Neural progenitor cell (in vitro differentiated cells): Measurements from ENCODE around the gene HRCT1. TPM values are rescaled to one million over a fixed set of nuclear protein-coding genes. Genes with fewer than 3 reads are reported as not detected.

Experiments
- DNase-seq: peaks from one replicate; pipeline ENCODE4 v3.0.0-alpha.2; 2016; ENCODE audit warnings: low spot score
- H2AFZ ChIP-seq: fragments of 200-600 bp; sonication (generic); replicated peaks from 2 replicates; pipeline ENCODE4 v1.6.1; 2016; ENCODE audit warnings: antibody characterized with exemption
- H3F3A ChIP-seq: fragments of 200-600 bp; sonication (generic); 2 replicates; pipeline ENCODE4 v1.6.1; 2016; ENCODE audit warnings: antibody characterized with exemption, low read depth
- H3K27ac ChIP-seq: fragments of 200-600 bp; sonication (generic); 2 replicates; pipeline ENCODE4 v1.5.1; 2016; ENCODE audit warnings: mild to moderate bottlenecking
- H3K27me3 ChIP-seq: fragments of 200-600 bp; sonication (generic); 2 replicates; pipeline ENCODE4 v1.6.1; 2016; ENCODE audit warnings: mild to moderate bottlenecking, moderate library complexity
- H3K36me3 ChIP-seq: fragments of 200-600 bp; sonication (generic); 2 replicates; pipeline ENCODE4 v1.5.1; 2016
- H3K4me1 ChIP-seq: fragments of 200-600 bp; sonication (generic); 2 replicates; pipeline ENCODE4 v1.6.1; 2016; ENCODE audit warnings: mixed run types
- H3K4me2 ChIP-seq: fragments of 200-600 bp; sonication (generic); 2 replicates; pipeline ENCODE4 v1.6.1; 2016
- H3K4me3 ChIP-seq: fragments of 200-600 bp; sonication (generic); 2 replicates; pipeline ENCODE4 v1.5.1; 2016
- H3K79me2 ChIP-seq: fragments of 200-600 bp; sonication (generic); 2 replicates; pipeline ENCODE4 v1.6.1; 2016; ENCODE audit warnings: low read depth
- H3K9ac ChIP-seq: fragments of 200-600 bp; sonication (generic); 2 replicates; pipeline ENCODE4 v1.6.1; 2016
- H3K9me3 ChIP-seq: fragments of 200-600 bp; sonication (generic); 2 replicates; pipeline ENCODE4 v1.5.1; 2016; ENCODE audit warnings: low read depth
- H4K20me1 ChIP-seq: fragments of 200-600 bp; sonication (generic); 2 replicates; pipeline ENCODE4 v1.6.1; 2016; ENCODE audit warnings: low read depth
- H3K27ac Mint-ChIP-seq: 3 replicates; pipeline ENCODE4 v1.8.0; 2021; ENCODE audit warnings: mixed read lengths
- H3K27me3 Mint-ChIP-seq: 2 replicates; pipeline ENCODE4 v1.8.0; 2022; ENCODE audit warnings: low read depth, mild to moderate bottlenecking, inconsistent platforms, moderate library complexity, mixed read lengths; ENCODE audit not compliant: insufficient read depth
- H3K36me3 Mint-ChIP-seq: 3 replicates; pipeline ENCODE4 v1.8.0; 2021; ENCODE audit warnings: mixed read lengths
- H3K4me1 Mint-ChIP-seq: 3 replicates; pipeline ENCODE4 v1.8.0; 2021; ENCODE audit warnings: mixed read lengths
- H3K4me3 Mint-ChIP-seq: 3 replicates; pipeline ENCODE4 v1.8.0; 2021; ENCODE audit warnings: mild to moderate bottlenecking, moderate library complexity, mixed read lengths
- H3K9me3 Mint-ChIP-seq: 3 replicates; pipeline ENCODE4 v1.8.0; 2020; ENCODE audit warnings: mixed read lengths
- EZH2 ChIP-seq: fragments of 200-600 bp; sonication (generic); IDR thresholded peaks from 2 replicates; pipeline ENCODE4 v1.6.1; 2017; ENCODE audit warnings: antibody characterized with exemption, mild to moderate bottlenecking, moderate library complexity
- EZH2phosphoT487 ChIP-seq: fragments of 200-600 bp; sonication (generic); IDR thresholded peaks from 2 replicates; pipeline ENCODE4 v1.6.1; 2017; ENCODE audit warnings: antibody characterized with exemption
- total RNA-seq: library from RNA; depleted of rRNA; stranded (reverse); fragments of >200 nt; gene quantifications from 2 replicates; pipeline ENCODE4 v1.2.3, GENCODE V29; 2015; ENCODE audit warnings: low replicate concordance
- TF ChIP-seq, protein P1 (sequence below): fragments of 200-600 bp; sonication (generic); IDR thresholded peaks from 2 replicates; pipeline ENCODE4 v1.5.1; 2017; ENCODE audit warnings: antibody characterized with exemption, mild to moderate bottlenecking

Gene HRCT1
- total RNA-seq, 1 donor from 2014 or later = not detected

DNA sequence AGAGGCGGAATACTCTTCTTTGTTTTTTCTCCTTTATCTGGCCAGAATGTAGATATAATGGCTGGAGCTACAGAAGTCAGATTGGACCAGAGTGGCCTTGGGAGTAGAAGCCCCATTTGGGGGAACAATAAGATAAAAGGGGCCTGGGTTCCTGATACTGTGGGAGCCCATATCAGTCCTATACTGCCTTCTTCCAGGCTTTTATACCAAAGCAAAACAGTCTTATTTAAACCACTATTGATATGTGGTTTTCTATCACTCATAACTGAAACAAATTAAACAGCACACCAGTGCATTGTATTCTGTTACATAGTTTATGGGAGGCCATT, 17.6 kb downstream of the HRCT1 start:
- Histone ChIP-seq H3K9ac (no peak overlapping the region), H3K79me2 (no peaks in the 10 kb centered on the region), H4K20me1 (no peaks in the 10 kb centered on the region), H2AFZ (no peak overlapping the region), H3F3A (no peaks in the 10 kb centered on the region), H3K27me3 (no peaks in the 10 kb centered on the region), H3K4me2 (no peak overlapping the region), H3K27ac (no peak overlapping the region), H3K4me3 (no peak overlapping the region), H3K4me1 (no peaks in the 10 kb centered on the region), H3K9me3 (no peaks in the 10 kb centered on the region), H3K36me3 (no peaks in the 10 kb centered on the region)
- Mint-ChIP-seq H3K27ac (no peak overlapping the region), H3K27me3 (peaks cover 2% of the 10 kb centered on the region), H3K9me3 (no peaks in the 10 kb centered on the region), H3K36me3 (no peaks in the 10 kb centered on the region), H3K4me3 (no peak overlapping the region), H3K4me1 (peaks cover 11% of the 10 kb centered on the region)
- DNase-seq = no peak
- TF ChIP-seq, protein P1, sequence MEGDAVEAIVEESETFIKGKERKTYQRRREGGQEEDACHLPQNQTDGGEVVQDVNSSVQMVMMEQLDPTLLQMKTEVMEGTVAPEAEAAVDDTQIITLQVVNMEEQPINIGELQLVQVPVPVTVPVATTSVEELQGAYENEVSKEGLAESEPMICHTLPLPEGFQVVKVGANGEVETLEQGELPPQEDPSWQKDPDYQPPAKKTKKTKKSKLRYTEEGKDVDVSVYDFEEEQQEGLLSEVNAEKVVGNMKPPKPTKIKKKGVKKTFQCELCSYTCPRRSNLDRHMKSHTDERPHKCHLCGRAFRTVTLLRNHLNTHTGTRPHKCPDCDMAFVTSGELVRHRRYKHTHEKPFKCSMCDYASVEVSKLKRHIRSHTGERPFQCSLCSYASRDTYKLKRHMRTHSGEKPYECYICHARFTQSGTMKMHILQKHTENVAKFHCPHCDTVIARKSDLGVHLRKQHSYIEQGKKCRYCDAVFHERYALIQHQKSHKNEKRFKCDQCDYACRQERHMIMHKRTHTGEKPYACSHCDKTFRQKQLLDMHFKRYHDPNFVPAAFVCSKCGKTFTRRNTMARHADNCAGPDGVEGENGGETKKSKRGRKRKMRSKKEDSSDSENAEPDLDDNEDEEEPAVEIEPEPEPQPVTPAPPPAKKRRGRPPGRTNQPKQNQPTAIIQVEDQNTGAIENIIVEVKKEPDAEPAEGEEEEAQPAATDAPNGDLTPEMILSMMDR = no peak
- TF ChIP-seq EZH2 = no peak
- no peak for TF ChIP-seq EZH2phosphoT487

DNA sequence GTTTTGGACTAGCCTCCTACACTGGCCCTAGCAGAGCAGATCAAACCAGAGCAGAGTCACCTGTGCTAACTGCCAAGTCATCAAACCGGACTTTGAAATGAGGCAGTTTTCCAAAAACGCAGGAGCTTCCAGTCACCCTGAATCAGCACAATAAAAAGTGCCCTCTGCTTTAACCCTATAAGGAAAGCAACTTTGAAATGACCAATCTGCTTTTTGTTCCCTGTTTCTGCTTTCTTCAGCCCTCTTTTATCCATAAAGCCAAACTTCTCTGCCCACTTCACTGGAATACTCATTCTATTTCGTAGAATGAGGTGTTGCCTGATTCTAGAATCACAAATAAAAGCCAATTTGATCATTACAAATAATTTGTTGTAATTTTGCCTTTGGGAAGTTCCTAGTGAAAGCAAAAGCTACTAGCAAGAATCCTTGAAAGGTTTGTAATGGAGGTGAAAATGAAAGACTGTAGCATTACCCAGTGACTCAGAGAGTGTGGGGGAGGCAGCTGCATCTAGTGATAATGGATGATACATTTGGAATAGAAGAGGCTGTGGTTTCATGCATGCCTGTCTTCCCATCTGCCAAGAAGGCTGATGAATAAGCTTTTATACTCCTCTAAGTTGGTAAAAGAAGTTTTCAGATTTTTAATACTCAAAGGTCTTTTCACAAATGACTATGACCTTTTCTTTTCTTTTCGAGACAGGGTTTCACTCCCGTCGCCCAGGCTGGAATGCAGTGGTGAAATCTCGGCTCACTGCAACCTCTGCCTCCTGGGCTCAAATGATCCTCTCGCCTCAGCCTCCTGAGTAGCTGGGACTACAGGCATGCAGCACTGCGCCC, 18.1 kb downstream of the HRCT1 start:
- TF ChIP-seq EZH2phosphoT487 (no peak), EZH2 (no peak)
- TF ChIP-seq, protein P1 = no peak
- Mint-ChIP-seq H3K4me1 (peaks cover 11% of the 10 kb centered on the region), H3K4me3 (no peak overlapping the region), H3K27ac (no peak overlapping the region), H3K36me3 (no peaks in the 10 kb centered on the region), H3K27me3 (peaks cover 2% of the 10 kb centered on the region), H3K9me3 (no peaks in the 10 kb centered on the region)
- Histone ChIP-seq H3K9ac (no peak overlapping the region), H2AFZ (no peak overlapping the region), H3K27me3 (no peaks in the 10 kb centered on the region), H4K20me1 (no peaks in the 10 kb centered on the region), H3K4me3 (no peak overlapping the region), H3K4me2 (no peak overlapping the region), H3K79me2 (no peaks in the 10 kb centered on the region), H3K36me3 (no peaks in the 10 kb centered on the region), H3K9me3 (no peaks in the 10 kb centered on the region), H3K27ac (no peak overlapping the region), H3K4me1 (no peaks in the 10 kb centered on the region), H3F3A (no peaks in the 10 kb centered on the region)
- no peak for DNase-seq

DNA sequence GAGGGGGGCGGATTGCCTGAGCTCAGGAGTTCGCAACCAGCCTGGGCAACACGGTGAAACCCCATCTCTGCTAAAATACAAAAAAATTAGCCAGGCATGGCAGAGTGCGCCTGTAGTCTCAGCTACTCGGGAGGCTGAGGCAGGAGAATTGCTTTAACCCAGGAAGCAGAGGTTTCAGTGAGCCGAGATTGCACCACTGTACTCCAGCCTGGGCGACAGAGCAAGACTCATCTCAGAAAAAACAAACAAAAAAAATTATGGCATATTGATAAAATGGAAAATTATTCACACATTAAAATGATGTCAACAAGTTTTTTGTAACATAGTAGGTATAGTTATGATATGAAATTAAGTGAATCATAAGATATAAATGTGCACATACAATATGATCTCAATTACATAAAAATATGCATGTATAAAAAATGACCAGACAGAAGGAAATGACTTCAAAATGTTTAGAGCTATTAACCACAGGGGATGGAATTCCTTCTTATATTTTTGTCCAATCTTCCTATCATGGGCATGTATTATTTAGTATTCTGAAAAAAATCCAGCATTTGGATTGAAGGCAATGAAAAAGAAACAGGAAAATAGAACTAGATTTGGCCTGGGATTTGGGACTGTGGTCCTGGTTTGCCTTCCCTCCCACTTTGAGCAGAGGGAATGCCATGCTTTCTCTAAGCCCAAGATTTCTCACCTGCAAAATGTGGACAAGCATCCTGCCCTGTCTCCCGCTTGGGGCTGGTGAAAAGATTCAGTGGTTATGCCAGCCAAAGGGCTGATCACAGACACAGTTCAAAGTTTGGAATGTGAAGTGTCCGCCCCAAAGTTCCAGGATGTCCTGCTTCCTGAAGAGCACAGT, 22.8 kb downstream of the HRCT1 start:
- no peaks in the 10 kb centered on the region for H3K79me2 ChIP-seq
- DNase-seq = no peak
- no peaks in the 10 kb centered on the region for H3K4me1 ChIP-seq
- H2AFZ ChIP-seq = no peak overlapping the region
- H4K20me1 ChIP-seq = no peaks in the 10 kb centered on the region
- peaks cover 6% of the 10 kb centered on the region for H3K27me3 ChIP-seq
- Mint-ChIP-seq H3K27ac (no peak overlapping the region), H3K27me3 (peaks cover 2% of the 10 kb centered on the region), H3K4me3 (no peak overlapping the region), H3K36me3 (no peaks in the 10 kb centered on the region), H3K4me1 (peaks cover 9% of the 10 kb centered on the region), H3K9me3 (no peaks in the 10 kb centered on the region)
- no peak overlapping the region for H3K9ac ChIP-seq
- no peaks in the 10 kb centered on the region for H3F3A ChIP-seq
- no peak overlapping the region for H3K4me3 ChIP-seq
- H3K27ac ChIP-seq = no peak overlapping the region
- no peak overlapping the region for H3K4me2 ChIP-seq
- no peaks in the 10 kb centered on the region for H3K9me3 ChIP-seq
- no peaks in the 10 kb centered on the region for H3K36me3 ChIP-seq
- TF ChIP-seq, protein P1 = no peak
- TF ChIP-seq EZH2phosphoT487 = no peak
- no peak for TF ChIP-seq EZH2
